IPS DF 4.7 (cell line): Measurements from ENCODE around the gene MAP3K2.
A peak's percentile ranks its signal among the peaks of the same experiment; 100 is the strongest.

Experiments
- DNase-seq: peaks from one replicate; pipeline ENCODE4 v3.0.0-alpha.2; 2013; ENCODE audit warnings: low spot score; ENCODE audit errors: extremely low read depth

The MAP3K2 gene

DNA sequence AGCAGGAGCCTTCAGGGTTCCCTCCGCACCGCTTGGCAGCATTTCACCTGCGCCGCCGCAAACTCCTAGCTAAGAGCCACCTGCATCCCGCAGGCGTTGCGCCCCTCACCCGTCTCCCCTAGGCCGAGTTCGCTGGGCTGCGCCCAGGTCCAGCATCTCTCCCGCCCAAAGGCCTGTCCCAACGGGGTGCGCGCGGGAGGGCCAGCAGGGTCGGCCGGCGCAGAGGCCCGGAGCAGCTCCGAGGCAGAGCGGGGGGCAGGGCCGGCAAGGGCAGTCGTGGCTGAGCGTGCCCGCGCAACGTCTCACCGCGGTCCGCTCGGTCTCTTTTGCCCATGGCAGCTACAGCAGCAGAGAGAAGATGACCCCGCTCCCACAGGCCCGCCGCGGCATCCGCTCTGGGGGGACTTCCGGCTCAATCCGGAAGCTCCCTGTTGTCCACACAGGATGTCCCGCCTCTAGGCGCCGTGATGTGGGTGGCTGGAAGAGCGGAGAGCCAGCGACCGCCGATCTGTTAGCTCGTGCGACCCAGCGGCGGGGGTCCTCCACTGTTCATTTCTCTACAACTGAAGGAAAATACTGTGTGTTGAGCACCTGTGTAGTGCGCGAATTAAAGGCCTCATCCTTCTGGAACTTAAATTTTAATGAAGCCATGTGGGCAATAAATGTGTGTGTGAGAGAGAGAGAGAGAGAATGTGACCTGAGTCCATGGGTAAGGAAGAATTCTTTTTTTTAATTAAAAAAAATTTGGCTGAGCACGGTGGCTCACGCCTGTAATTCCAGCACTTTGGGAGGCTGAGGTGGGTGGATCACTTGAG is 93.8 kb downstream of the MAP3K2 start, which contains the start of gene ERCC3:
Gene ERCC3, minus strand, starts transcription at position 397 of the 815 bp plus-strand sequence. Its CDS starts 63 bp downstream, at position 334.
- peak; percentile 51 for DNase-seq

DNA sequence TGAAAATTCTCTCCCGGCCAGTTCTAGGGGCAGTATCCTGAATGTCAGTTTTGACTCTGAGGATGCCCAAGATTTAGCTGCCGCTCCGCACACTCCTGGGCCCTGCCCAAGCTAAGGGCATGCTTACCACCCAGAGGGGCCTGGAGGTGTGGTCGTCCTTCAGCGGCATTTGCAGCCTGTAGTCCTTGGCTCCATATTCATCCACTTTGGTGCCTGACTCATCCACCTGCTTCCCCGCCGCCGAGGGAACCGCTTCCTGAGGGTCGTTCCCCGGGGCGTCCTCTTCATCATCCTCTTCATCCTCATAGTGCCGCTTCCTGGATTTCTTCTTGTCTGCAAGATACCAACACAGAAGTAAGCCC is 94.4 kb downstream of the MAP3K2 start:
- DNase-seq, result no peak

- DNase-seq, result no peak
Observed at GRCh38 chr2:127288274-127288673, 99.5 kb downstream of the MAP3K2 start.

DNA sequence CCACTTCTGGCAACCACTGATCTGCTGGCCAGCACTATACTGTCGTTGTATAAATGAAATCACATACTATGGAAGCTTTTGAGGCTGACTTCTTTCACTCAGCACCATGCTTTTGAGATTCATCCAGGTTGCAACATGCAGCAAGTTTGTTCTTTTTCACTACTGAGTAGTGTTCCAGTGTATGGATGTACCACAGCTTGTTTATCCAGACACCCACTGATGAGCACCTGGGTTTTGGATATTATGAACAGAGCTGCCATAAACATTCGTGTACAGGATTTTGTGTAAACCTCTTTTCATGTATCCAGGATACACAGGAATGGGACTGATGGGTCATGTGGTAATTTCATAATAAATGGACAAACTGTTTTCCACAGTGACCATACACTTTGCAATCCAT is 104.5 kb downstream of the MAP3K2 start:
- no peak for DNase-seq

- no peak for DNase-seq
Observed at GRCh38 chr2:127280693-127281092, 107.1 kb downstream of the MAP3K2 start.

DNA sequence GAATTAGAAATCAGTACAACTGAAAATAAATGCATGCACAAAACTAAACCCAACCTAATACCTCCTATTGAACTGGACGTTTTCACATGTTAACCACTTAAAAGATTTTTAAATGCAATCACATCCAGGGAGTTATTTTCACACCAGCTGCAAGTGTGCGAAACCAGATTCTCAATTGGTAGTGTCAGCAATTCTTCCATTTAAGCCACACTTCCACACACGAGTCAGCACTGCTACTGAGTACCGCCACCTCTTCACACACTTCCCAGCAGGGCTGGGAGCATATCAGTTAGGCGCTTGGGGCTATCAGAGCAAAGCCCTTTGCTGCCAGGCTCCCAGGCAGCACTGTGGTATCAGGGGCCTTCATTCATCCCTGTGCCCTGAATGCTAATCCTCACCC is 108.0 kb downstream of the MAP3K2 start:
- DNase-seq, result no peak

GRCh38 chr2:127278959-127279358 is 108.8 kb downstream of the MAP3K2 start:
- no peak for DNase-seq

DNA sequence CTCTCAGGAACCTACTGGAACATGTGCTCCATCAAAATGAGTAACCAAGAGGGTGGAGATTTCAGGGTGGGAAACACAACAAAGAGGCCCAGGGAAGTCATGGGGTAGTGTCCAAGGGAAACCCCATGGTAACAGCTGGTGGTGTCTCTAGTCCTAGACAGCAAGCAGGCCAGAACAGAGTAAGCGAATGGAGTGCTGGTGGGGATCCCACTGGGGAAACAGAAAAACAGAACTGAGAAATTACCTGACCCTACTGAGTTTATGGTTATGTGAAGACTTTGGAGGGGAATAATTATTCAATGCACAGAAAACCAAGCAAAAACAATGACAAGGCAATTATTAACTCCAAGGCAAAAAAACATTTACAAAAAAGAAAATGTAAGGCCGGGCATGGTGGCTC is 110.7 kb downstream of the MAP3K2 start:
- no peak for DNase-seq

GRCh38 chr2:127275789-127276188 is 112.0 kb downstream of the MAP3K2 start:
- no peak for DNase-seq

- no peak for DNase-seq
Observed at GRCh38 chr2:127275356-127275755, 112.4 kb downstream of the MAP3K2 start.

DNA sequence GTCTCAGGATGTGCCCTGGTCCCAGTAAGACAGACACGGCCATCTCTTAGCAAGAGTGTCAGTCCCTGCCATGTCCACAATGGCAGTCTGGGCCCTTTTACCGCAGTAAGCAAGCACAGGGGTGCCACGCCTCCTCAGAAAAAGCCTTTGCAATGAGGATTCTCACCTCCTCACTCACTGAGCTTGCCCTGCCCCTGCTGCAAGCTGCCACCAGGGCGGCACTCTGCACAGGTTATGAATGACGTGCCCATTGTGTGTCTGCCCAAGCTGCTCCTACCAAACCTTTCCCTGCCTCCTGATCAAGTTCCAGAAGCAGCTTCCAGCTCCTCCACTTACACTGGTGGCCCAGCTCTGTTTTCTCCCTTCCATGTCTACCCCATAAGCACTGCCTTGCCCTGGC is 117.1 kb downstream of the MAP3K2 start:
- DNase-seq, result no peak

DNA sequence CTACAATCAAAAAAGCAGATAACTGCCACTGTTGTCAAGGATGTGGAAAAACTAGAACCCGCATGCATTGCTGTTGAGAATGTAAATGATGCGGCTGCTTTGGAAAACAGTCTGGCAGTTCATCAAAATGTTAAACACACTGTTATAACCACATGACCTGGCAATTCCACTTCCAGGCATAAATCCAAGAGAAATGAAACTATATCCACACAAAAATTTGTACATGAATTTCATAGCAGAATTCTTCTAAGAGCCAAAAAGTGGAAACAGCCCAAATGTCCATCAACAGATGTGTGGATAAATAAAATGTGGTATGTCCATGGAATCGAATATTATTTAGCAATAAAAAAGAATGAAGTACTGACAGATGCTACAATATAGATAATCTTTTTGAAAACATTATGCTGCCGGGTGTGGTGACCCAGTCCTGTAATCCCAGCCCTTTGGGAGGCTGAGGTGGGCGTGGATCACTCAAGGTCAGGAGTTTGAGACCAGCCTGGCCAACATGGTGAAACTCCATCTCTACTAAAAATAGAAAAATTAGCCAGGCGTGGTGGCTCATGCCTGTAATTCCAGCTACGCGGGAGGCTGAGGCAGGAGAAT is 125.9 kb downstream of the MAP3K2 start:
- no peak for DNase-seq

DNA sequence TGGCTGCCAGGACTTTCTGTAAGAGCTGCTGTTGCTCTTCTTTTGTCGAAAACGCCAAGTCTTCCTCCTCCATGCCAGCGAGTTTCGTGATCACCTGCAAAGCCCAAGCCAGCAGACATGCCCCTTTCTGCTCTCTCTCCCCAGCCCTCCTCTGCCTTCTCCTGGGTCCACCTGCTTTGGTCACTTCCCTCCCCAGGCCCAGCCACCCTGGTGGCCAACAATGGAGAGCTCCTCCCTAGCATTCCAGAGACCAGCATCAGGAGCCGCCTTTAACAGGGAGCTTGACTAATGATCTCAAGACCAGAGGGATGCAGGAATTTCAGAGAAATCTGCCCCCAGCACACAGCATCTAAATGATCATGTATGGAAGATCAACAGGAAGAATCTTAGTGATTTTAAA is 128.4 kb downstream of the MAP3K2 start:
- no peak for DNase-seq

DNA sequence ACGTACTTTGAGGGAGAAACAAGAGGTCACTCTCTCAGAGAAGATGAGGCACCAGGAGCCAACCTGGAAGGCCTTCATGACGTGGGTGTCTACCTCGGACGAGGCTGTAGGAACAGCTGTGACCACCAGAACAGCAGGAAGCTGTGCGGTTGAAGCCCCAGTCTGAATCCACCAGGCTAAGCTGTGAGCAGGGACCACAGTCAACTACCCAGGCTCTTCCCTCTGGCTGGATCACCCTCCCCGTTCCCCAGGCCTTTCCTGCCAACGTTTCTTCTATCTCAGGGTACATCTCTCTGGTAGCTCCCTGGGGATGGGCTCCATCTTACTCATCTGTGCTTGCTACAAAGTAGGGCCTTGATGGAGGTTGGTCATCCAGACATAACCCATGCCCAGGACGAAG is 130.9 kb downstream of the MAP3K2 start:
- DNase-seq, result no peak

- no peak for DNase-seq
Observed at GRCh38 chr2:127256381-127256780, 131.4 kb downstream of the MAP3K2 start.

DNA sequence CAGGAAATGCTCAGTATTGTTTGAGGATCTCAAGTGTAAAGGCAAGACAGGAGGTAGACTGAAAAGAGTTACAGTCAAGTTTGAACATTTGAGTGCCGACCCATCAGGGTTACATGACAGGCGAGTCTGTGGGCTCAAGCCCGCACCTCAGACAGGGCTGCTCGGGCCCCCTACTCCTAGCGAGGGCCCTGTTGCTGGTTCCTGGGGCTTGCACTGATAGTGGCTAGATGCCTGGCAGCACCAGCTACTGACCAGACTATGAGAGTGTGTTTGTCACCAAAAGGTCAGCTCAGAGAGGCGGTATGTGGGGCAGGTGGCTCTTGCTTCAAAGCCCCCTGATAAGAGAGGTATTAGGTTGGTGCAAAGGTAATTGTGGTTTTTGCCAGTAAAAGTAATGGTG is 132.1 kb downstream of the MAP3K2 start:
- no peak for DNase-seq

DNA sequence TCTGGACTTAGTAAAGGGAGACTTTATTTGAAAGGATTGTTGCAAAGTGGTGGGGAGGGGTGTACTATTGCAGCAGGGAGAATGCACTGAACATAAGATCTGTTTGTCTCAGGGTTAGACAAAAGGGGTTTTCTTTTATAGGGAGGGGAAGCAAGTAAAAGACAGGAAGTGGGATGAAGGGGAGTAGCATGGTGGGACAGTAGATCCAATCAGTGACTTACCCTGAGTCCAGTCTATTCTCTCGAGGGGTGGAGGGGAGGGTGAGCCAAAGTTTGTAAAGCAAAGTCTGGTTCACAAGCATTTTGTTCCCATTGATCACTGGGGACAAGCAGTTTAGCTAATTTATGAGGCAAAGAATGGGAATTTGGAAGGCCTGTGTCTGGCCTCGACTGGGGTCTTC is 132.6 kb downstream of the MAP3K2 start:
- DNase-seq, result no peak

- DNase-seq, result no peak
Observed at GRCh38 chr2:127254386-127254981, 133.3 kb downstream of the MAP3K2 start.
